Central memory CD4-positive, alpha-beta T cell (primary cell): ENCODE results near the gene SNRPE.
A peak's percentile ranks its signal among the peaks of the same experiment; 100 is the strongest.
"Not testable (repeated sequence)": the region's sequence is repeated elsewhere in the genome, so short reads cannot be mapped to it uniquely, and the experiment has no call there.

Experiments
- DNase-seq: peaks from one replicate; pipeline ENCODE4 v3.0.0; 2022
- total RNA-seq, 3 experiments: gene quantifications; one replicate each; lab custom pipeline; 2026; lab: John Stamatoyannopoulos, UW

SNRPE gene
- 18.9 to 129 (median 39.3) reads per million in 3 experiments for total RNA-seq

DNA sequence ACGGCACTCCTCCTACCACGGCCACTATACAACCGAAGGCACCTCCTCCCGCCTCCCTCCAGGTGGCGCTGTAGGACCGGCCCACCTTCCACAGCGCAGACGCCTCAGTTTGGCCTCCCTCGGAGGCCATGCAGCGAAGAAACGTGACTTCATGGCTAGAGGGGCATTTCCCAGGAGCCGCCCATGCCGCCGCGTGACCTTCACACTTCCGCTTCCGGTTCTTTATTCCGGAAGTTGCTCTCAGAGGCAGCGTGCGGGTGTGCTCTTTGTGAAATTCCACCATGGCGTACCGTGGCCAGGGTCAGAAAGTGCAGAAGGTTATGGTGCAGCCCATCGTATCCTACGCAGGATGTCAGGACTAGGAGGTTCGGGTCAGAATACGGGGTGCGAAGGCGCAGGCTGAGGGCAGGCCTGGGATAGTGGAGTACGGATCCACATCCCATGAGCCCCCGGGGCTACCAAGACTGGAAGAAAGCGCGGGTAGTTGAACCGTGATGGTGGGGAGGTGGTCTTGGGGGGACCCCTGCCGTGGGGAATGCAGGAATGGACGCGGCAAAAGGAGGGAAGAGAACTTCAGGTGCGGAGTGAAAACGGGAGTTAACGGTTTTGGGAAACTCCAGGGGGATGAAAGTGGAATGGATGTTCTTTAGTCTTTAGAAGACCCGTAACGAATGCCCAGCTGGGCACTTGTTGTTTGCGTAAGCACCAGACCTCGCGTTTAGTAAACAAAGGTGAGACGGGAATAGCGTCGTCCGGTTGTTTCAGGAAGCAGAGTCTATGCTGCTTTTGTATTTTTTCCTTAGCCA, at the start of gene SNRPE:
Gene SNRPE (plus strand): TSS at position 221 of the 806 bp plus-strand sequence. CDS start 61 bp downstream, at position 282.
- peak; percentile 98 for DNase-seq

- no peak for DNase-seq
Observed at GRCh38 chr1:203813581-203814341, 47.6 kb upstream of the SNRPE start.

DNA sequence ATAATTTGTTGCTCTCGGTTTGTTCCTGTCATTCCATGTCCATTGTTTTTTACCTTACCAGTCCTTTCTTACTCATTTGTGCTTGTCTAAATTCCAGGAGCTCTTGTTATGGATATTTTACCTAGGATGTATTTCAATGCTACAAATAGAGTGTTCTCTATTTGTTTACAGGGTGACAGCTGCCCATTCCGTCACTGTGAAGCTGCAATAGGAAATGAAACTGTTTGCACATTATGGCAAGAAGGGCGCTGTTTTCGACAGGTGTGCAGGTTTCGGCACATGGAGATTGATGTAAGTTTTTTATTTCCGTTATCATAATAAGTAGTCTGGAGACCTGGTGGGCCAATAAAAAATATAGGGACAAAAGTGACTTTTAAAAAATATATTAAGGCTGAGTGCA, 43.0 kb upstream of the SNRPE start:
- DNase-seq, result no peak

DNA sequence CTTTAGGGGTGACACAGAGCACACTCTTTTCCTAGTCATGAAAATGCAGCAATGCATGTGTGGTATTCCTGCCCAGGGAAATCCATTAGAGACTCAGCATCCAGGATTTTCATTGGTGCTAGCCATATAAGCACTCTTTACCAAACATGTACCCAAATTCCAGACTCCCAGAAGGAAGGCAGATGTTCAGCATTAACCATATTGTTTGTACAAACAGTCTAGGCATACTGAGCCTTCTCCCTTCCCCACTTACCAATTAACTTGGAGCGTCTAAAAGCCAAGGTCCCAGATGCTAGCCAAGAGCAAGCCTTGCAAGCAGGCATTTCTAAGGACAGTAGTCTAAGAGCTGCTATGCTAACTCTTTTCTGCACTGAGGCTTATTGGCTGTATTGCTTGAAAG, 38.1 kb upstream of the SNRPE start:
- no peak for DNase-seq

DNA sequence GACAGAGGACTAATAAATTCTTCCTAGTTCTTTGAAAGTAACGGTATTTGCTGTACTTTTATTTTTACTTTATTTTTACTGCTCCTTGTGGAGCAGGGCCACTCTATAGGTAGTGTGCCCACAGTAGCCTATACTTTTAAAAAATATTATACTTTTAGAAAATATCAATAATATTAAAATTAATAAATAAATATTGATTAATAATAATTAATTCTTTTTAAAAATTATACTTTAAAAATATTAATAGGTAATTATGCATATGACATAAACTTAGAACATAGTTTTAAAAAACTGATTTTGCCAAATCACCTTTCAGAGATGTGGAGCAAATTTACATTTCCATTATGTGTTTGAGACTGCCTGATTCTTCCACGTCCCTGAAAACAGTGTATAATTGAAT, 35.2 kb upstream of the SNRPE start:
- DNase-seq, result no peak

- no peak for DNase-seq
Observed at GRCh38 chr1:203828002-203828401, 33.4 kb upstream of the SNRPE start.

DNA sequence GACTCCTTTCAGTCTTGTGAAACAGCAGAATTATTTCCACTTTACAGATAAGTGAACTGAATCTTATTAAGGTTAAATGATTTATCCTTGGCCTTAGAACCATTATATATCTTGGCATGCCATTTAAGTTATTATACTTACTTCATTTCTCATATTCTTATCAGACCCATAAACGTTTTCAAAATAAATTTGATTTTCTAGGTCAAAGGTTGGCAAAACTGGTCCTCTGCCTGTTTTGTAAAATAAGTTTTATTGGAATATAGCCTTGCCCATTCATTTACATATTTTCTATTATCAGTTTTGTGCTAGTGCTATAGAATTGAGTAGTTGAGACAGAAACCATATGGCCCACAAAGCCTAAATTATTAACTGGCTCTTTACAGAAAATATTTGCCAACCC, 32.9 kb upstream of the SNRPE start:
- DNase-seq, result no peak

GRCh38 chr1:203829247-203829646, 32.2 kb upstream of the SNRPE start:
- DNase-seq, result not testable (repeated sequence)

GRCh38 chr1:203835476-203835875, 25.9 kb upstream of the SNRPE start:
- no peak for DNase-seq

DNA sequence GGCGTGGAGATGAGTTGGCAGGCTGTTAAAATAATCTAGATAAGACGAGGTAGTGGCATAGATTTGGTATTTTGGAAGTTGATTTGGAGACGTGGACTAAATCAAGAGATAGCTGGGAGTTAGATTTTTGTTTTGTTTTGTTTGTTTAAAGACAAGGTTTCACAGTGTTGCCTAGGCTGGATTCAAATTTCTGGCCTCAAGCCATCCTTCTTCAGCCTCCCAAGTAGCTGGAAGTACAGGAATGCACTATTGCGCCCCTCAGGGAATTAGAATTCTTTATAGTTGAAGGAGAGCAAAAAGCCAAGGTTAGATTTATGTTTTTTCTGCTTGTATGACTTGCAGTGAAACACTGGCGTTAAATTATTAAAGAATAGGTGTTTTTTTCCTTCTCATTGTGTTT, 22.3 kb upstream of the SNRPE start:
- no peak for DNase-seq

- no peak for DNase-seq
Observed at GRCh38 chr1:203840208-203840808, 21.1 kb upstream of the SNRPE start.

GRCh38 chr1:203842559-203842876, 18.9 kb upstream of the SNRPE start:
- DNase-seq, result no peak

DNA sequence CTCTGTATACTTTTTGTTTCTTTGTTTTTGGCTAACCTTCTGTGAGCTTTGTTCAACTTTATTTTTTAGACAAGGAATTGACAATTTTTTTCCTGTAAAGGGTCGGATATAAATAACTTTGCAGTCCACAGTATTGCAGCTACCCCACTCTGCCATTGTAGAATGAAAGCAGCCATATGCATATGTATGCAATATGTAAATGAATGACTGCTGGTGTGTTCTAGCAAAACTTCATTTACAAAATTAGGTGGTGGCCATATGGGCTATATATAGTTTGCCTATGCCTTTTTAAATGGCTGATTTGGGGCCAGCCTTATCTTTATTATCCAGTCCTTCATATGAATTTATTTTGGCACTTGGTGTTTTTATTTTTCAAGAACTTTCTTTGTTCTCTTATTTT, 18.0 kb upstream of the SNRPE start:
- DNase-seq, result no peak

GRCh38 chr1:203853112-203853511, 8.3 kb upstream of the SNRPE start:
- DNase-seq, result not testable (repeated sequence)

GRCh38 chr1:203858055-203858454, 3.3 kb upstream of the SNRPE start:
- DNase-seq, result no peak

DNA sequence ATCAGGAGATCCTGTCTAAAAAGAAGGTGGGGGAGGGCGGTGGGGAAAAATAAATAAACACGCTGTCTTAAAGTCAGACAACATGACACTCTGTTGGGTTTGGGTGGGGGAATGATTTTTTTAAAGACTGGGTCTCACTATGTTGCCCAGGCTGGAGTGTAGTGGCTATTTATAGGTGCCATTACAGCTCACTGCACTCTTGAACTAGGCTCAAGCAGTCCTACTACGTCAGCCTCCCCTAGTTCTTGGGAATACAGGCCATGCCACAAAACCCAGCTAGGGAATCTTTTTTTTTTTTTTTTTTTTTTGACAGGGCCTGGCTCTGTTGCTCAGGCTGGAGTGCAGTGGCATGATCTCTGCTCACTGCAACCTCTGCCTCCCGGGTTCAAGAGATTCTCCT, 2.4 kb upstream of the SNRPE start:
- no peak for DNase-seq

DNA sequence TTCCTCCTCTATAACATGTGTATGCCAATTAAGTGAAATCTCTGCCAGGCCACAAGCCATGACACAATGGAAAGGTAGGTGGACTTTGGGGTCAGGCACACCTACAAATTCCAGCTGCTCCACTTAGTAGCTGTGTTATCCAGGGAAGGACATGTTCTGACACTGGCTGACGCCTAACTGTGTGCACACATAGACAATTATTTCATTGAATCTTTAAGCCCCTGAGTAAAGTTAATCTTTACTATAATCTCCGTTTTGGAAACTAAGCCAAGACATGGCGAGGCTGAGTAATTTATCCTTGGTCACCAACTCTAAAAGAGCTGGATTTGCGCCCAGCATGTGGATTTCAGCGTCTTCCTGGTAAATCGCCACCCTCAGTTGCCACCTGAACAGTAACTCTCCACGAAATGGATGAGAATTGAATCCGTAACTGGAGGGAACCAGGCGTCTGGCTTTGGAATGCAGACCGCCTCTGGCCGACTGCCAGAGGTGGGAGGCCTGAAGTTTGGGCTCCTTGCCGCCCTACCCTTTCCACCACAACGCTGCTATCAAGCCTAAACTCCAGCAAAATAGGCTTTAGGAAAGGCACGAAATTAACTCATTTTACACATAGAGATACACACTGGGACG, 888 bp upstream of the SNRPE start:
- no peak for DNase-seq

- DNase-seq, result no peak
Observed at GRCh38 chr1:203867802-203868201, 6.4 kb downstream of the SNRPE start.

DNA sequence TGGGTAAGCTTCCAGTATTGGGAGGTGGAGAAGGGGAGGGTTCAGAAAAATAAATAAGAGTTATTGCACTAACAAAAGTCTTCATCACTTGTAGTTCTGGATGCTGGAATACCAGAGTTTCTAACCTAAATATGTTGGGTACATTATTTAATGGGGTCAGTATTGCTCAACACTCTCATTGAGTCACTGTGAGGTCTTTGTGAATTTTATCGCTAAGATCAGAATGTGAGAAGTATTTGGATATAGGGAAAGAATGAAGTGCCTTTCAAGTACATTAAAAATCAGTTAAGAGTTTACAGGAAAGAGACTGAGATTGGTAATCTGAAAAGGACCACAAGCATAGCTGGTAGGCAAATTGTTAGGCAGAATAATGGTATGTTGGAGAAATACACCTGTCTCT, 8.8 kb downstream of the SNRPE start:
- no peak for DNase-seq

DNA sequence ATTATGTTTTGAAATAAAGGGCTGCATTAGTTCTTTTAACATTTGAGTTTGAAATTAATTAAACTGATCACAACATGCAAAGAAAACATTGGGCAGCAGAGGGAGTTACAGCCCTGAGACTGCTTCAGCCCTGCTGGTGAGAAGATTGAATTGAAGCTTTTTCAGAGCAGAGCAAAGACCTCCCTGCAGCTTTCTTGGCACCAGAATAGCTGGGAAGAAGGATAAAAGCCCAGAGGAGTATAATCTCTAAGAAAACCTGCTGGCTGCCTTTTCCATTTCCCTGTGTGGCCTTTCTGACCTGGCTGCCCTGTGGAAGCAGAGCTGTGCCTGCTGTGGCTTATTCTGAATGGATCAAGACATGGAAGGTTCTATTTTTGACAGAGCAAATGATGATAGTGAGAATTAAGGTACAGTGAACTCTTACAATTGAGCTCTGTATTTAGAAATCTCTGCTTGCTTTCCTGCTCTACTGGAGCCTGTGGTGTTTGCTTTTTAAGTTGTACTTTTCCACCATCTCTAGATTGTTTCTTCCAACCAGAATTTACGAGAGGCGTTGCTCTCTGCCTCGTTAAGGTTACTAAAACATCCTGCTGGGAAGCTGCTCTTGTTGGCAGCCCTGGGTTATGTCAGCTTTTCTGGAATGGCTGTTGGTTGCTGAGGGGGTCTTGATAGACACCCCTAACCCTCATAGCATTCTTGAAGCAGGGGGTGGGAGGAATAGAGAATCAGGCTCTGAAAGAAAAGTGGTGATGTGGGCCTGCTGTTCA, 9.9 kb downstream of the SNRPE start:
- peak; percentile 5 for DNase-seq

DNA sequence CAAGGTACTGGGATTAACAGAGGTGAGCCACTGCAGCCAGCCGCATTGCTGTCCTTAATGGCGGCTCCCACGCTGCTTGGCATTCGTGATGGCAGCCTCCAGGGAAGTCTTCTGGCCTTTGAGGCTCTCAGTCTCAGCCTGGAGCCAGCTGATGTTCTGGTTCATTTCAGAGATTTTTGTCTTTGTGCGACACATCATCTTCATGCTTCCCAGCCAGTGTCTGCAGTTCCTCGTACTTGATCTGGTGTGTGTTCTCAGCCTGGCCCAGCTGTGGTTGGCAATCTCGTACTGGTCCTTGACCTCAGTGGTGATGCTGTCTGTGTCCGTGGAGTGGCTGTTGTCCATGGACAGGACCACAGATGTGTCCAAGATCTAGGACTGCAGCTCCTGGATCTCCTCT, 11.7 kb downstream of the SNRPE start:
- no peak for DNase-seq

DNA sequence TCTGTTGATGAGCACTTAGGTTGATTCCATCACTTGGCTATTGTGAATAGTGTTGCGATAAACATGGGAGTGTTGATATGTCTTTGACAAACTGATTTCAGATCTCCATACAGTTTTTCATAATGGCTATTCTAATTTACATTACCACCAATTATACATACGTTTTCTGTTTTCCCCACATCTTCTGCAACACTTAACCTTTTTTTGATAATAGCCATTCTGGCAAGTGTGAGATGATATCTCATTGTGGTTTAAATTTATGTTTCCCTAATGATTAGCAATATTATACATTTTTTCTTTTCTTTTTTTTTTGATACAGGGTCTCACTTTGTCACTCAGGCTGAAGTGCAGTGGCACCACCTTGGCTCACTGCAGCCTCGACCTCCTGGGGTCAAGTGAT, 17.0 kb downstream of the SNRPE start:
- no peak for DNase-seq

- DNase-seq, result no peak
Observed at GRCh38 chr1:203880606-203881005, 19.2 kb downstream of the SNRPE start.
